ENCODE measurements around the gene MYD88. TPM values are rescaled to one million over a fixed set of nuclear protein-coding genes. Genes with fewer than 3 reads are reported as not detected.
A peak's percentile ranks its signal among the peaks of the same experiment; 100 is the strongest.

The MYD88 gene
- total RNA-seq, 2 experiments from 2014 or later: 16.3 to 29.4 TPM

- no peaks in the 10 kb centered on the region for H3K9me2 ChIP-seq (ENCODE audit: insufficient read depth, low read length)
- BruUV-seq (replicated peaks): no TSS peak
- no peaks in the 10 kb centered on the region for H3K9me3 ChIP-seq (ENCODE audit: low read length)
- H3K36me3 ChIP-seq (ENCODE audit: insufficient read depth, low read length): peaks cover 4% of the 10 kb centered on the region
- intact Hi-C loops (cut with micrococcal nuclease; ENCODE audit: unreplicated experiment): loop anchor here (1.0 kb wide), 1 partner anchor 29 kb away; the partner anchor contains the start of gene ACAA1
- peak; percentile 29 for DNase-seq (ENCODE audit: low spot score)
- H3K79me2 ChIP-seq (ENCODE audit: insufficient read depth, low read depth, low read length): peaks cover 54% of the 10 kb centered on the region
- POLR2A ChIA-PET: interaction anchor here (1.0 to 5.0 kb wide), 6 partner anchors 10 to 28 kb away, joined by 3 to 42 read pairs (median 5); partner anchors contain the start of genes ACAA1 and MYD88
- TF ChIP-seq EZH2phosphoT487 (IDR thresholded peaks at IDR 0.05; ENCODE audit: borderline replicate concordance, low read depth, low read length): no peak
- TF ChIP-seq CTCF (conservative IDR thresholded peaks at IDR 0.05; ENCODE audit: low read length): no peak
- peak overlapping the region; percentile 65 for H3K27ac ChIP-seq (ENCODE audit: low read depth, low read length, poor library complexity, severe bottlenecking)
- H4K20me1 ChIP-seq (ENCODE audit: insufficient read depth, low read length): peaks cover 24% of the 10 kb centered on the region; the same call in 1 of the 2 replicates
- CTCF ChIA-PET (ENCODE audit: unreplicated experiment): no interaction called here
- H3K4me3 ChIP-seq (ENCODE audit: low read depth, low read length, poor library complexity, severe bottlenecking): peak overlapping the region; percentile 91
- H3K4me2 ChIP-seq (ENCODE audit: low read length): peak overlapping the region; percentile 74
- H2AFZ ChIP-seq (ENCODE audit: low read length): peak overlapping the region; percentile 95
- peaks cover 34% of the 10 kb centered on the region for H3K4me1 ChIP-seq (ENCODE audit: insufficient read depth, low read length, poor library complexity, severe bottlenecking)
Observed at GRCh38 chr3:38165722-38166387, 27.4 kb downstream of the MYD88 start.

DNA sequence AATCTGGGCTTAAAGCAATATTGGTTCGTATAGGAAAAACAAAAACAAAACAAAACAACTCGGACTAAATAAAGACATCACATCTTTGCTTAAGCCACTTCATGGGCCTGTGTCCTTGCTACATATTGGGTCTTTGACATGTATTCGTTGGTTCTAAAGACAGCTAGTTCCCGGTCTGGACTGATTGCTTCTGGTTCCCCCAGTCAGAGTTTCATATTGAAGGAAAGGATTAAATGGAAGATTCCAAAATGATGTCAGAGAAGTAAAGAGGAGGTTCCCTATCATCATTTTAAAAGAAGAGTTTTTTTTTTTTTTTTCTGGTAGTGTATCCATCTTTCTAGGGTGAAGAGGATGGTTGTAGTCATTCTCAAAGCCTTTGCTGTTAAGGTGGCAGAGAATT lies 29.1 kb downstream of the MYD88 start:
- TF ChIP-seq EZH2phosphoT487 (IDR thresholded peaks at IDR 0.05; ENCODE audit: borderline replicate concordance, low read depth, low read length): no peak
- TF ChIP-seq CTCF (conservative IDR thresholded peaks at IDR 0.05; ENCODE audit: low read length): no peak
- ChIA-PET POLR2A (interaction anchor here (0.6 to 5.0 kb wide), 3 partner anchors 29 to 1255 kb away, joined by 3 to 42 read pairs (median 3); partner anchors contain the start of genes ACAA1 and MYD88), CTCF (ENCODE audit: unreplicated experiment) (no interaction called here)
- Histone ChIP-seq H3K79me2 (ENCODE audit: insufficient read depth, low read depth, low read length) (peaks cover 72% of the 10 kb centered on the region), H2AFZ (ENCODE audit: low read length) (no peak overlapping the region), H3K36me3 (ENCODE audit: insufficient read depth, low read length) (peaks cover 4% of the 10 kb centered on the region), H4K20me1 (ENCODE audit: insufficient read depth, low read length) (peaks cover 40% of the 10 kb centered on the region; the same call in 1 of the 2 replicates), H3K9me2 (ENCODE audit: insufficient read depth, low read length) (no peaks in the 10 kb centered on the region), H3K4me3 (ENCODE audit: low read depth, low read length, poor library complexity, severe bottlenecking) (peak overlapping the region; percentile 91), H3K9me3 (ENCODE audit: low read length) (no peaks in the 10 kb centered on the region), H3K4me2 (ENCODE audit: low read length) (peak overlapping the region; percentile 74), H3K4me1 (ENCODE audit: insufficient read depth, low read length, poor library complexity, severe bottlenecking) (peaks cover 34% of the 10 kb centered on the region), H3K27ac (ENCODE audit: low read depth, low read length, poor library complexity, severe bottlenecking) (peak overlapping the region; percentile 24)
- intact Hi-C loops (cut with micrococcal nuclease; ENCODE audit: unreplicated experiment): no loop called here
- BruUV-seq (replicated peaks): no TSS peak
- no peak for DNase-seq (ENCODE audit: low spot score)
